Measurements from ENCODE around the gene TMEM123. TPM values are rescaled to one million over a fixed set of nuclear protein-coding genes. Genes with fewer than 3 reads are reported as not detected.

Gene TMEM123
- total RNA-seq, 1 donor from 2014 or later, result 107 TPM

- H3K27ac ChIP-seq, result no peak overlapping the region
- TF ChIP-seq, protein P1, sequence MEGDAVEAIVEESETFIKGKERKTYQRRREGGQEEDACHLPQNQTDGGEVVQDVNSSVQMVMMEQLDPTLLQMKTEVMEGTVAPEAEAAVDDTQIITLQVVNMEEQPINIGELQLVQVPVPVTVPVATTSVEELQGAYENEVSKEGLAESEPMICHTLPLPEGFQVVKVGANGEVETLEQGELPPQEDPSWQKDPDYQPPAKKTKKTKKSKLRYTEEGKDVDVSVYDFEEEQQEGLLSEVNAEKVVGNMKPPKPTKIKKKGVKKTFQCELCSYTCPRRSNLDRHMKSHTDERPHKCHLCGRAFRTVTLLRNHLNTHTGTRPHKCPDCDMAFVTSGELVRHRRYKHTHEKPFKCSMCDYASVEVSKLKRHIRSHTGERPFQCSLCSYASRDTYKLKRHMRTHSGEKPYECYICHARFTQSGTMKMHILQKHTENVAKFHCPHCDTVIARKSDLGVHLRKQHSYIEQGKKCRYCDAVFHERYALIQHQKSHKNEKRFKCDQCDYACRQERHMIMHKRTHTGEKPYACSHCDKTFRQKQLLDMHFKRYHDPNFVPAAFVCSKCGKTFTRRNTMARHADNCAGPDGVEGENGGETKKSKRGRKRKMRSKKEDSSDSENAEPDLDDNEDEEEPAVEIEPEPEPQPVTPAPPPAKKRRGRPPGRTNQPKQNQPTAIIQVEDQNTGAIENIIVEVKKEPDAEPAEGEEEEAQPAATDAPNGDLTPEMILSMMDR (IDR thresholded peaks at IDR 0.05), result no peak
Measured at GRCh38 chr11:102426570-102426969, 26.0 kb downstream of the TMEM123 start.

DNA sequence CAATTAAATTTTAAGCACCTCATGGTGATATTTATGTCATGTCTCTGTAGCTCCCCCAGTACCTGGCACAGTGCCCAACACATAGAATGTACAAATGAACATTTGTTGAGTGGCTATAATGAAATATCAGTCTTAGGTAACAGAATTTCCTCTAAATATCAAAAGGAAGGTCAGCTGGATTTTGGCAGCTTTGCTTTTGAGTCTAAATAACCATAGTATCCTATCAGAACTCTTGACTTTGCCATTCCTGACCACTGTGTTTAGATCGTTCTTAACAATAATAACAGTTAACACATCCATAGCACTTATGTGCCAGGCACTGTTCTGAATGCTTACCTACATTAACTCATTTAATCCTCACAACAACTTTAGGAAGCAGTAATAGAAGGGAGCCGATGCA is 26.6 kb downstream of the TMEM123 start:
- peaks cover 0 to 18% of the 10 kb centered on the region in 2 donors for H3K4me1 ChIP-seq
- no peak for DNase-seq (ENCODE audit: low spot score in 2 of 2)
- H3K27ac ChIP-seq, result no peak overlapping the region
- TF ChIP-seq, protein P1 (IDR thresholded peaks at IDR 0.05), result no peak
- intact Hi-C loops (cut with DNase I), result no loop called here
- no peaks in the 10 kb centered on the region for H3K9me3 ChIP-seq
- H3K4me3 ChIP-seq, result no peak overlapping the region
- no peaks in the 10 kb centered on the region for H3K36me3 ChIP-seq
- no peaks in the 10 kb centered on the region for H3K27me3 ChIP-seq

More at GRCh38 chr11:102426570-102426969, 26.0 kb downstream of the TMEM123 start:
- Histone ChIP-seq H3K27me3 (no peaks in the 10 kb centered on the region), H3K4me1 (peaks cover 0 to 19% of the 10 kb centered on the region in 2 donors), H3K36me3 (no peaks in the 10 kb centered on the region), H3K9me3 (no peaks in the 10 kb centered on the region), H3K4me3 (no peak overlapping the region)
- intact Hi-C loops (cut with DNase I), result no loop called here
- DNase-seq (ENCODE audit: low spot score in 2 of 2), result no peak

- Histone ChIP-seq H3K9me3 (no peaks in the 10 kb centered on the region), H3K27ac (no peak overlapping the region), H3K4me1 (no peaks in the 10 kb centered on the region), H3K36me3 (no peaks in the 10 kb centered on the region), H3K4me3 (no peak overlapping the region), H3K27me3 (no peaks in the 10 kb centered on the region)
- DNase-seq (ENCODE audit: low spot score in 2 of 2), result no peak
- intact Hi-C loops (cut with DNase I), result no loop called here
- TF ChIP-seq, protein P1 (IDR thresholded peaks at IDR 0.05), result no peak
Measured at GRCh38 chr11:102423936-102424335, 28.6 kb downstream of the TMEM123 start.

GRCh38 chr11:102422817-102423712 is 29.5 kb downstream of the TMEM123 start:
- H3K4me1 ChIP-seq, result no peaks in the 10 kb centered on the region
- TF ChIP-seq, protein P1 (IDR thresholded peaks at IDR 0.05), result no peak
- H3K27ac ChIP-seq, result no peak overlapping the region
- H3K4me3 ChIP-seq, result no peak overlapping the region
- H3K36me3 ChIP-seq, result no peaks in the 10 kb centered on the region
- no peaks in the 10 kb centered on the region for H3K27me3 ChIP-seq
- no peak for DNase-seq (ENCODE audit: low spot score in 2 of 2)
- intact Hi-C loops (cut with DNase I), result no loop called here
- H3K9me3 ChIP-seq, result no peaks in the 10 kb centered on the region

GRCh38 chr11:102421261-102421660 is 31.3 kb downstream of the TMEM123 start:
- TF ChIP-seq, protein P1 (IDR thresholded peaks at IDR 0.05), result no peak

More at GRCh38 chr11:102421261-102421660, 31.3 kb downstream of the TMEM123 start:
- intact Hi-C loops (cut with DNase I), result no loop called here
- Histone ChIP-seq H3K4me3 (no peak overlapping the region), H3K27ac (no peak overlapping the region), H3K27me3 (no peaks in the 10 kb centered on the region), H3K9me3 (peaks cover 0 to 7% of the 10 kb centered on the region in 2 donors), H3K36me3 (no peaks in the 10 kb centered on the region), H3K4me1 (no peaks in the 10 kb centered on the region)
- DNase-seq (ENCODE audit: low spot score in 2 of 2), result no peak
